ENCODE results near the gene DTHD1. TPM values are rescaled to one million over a fixed set of nuclear protein-coding genes. Genes with fewer than 3 reads are reported as not detected.

Gene DTHD1
- total and polyA plus RNA-seq, 2 donors (not counting 3 experiments of a cell fraction or from before 2014, with no cell fraction given), result not detected

DNA sequence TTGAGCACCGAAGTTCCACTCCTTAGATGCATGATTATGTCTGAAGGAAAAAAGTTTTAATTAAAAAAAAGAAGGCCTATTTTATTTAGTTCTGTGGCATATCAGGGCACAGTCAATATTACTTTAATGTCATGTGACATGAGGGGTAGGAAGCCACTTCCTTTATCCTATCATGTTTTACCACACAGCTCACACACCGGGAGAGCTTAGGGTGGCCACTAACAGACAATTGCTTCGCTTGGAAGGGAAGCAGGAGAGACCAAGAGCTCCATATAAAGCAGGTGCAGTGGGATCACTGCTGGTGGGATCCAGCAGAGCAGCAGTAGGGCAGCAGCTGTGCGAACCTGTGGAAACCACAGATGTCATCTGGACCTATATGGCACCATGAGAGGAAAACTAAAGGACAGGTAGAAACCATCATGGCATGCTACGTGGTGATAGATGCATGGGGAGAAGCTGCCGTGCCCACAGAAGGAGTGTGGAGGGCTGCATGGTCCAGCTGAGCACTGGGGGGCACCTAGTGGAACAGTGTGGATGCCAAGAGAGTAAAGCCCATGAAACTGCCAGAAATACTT, 52.0 kb downstream of the DTHD1 start:
- no peak for DNase-seq (ENCODE audit: low read depth, low spot score)
- ChIA-PET POLR2A (no interaction called here), CTCF (interaction anchor here (0.6 kb wide), 1 partner anchor 899 kb away, joined by 3 read pairs; no protein-coding TSS in a partner anchor)
- no TSS peak for BruUV-seq (replicated peaks)
- Histone ChIP-seq H3K9me1 (replicated peaks; ENCODE audit: control insufficient read depth, extremely low read depth, insufficient read depth, low read length) (no peaks in the 10 kb centered on the region), H3K9ac (replicated peaks; ENCODE audit: extremely low read depth, insufficient read depth, low read length) (no peak overlapping the region), H3K4me1 (ENCODE audit: control insufficient read depth, extremely low read depth, insufficient read depth, low read length) (no peaks in the 10 kb centered on the region), H3K36me3 (ENCODE audit: control insufficient read depth in 2 of 2, extremely low read depth in 1 of 2, insufficient read depth in 2 of 2, low read length in 2 of 2) (no peaks in the 10 kb centered on the region), H3K4me3 (replicated peaks in 1 of 3; ENCODE audit: insufficient read depth in 1 of 3, low read depth in 1 of 3, low read length in 3 of 3) (no peak overlapping the region), H3K4me2 (ENCODE audit: insufficient read depth, low read length) (no peak overlapping the region), H4K20me1 (replicated peaks; ENCODE audit: control insufficient read depth, extremely low read depth, insufficient read depth, low read length) (no peaks in the 10 kb centered on the region), H2AFZ (ENCODE audit: low read depth, low read length) (no peak overlapping the region), H3K79me2 (ENCODE audit: control insufficient read depth, insufficient read depth, low read length) (no peaks in the 10 kb centered on the region), H3K9me3 (replicated peaks; ENCODE audit: control insufficient read depth, insufficient read depth, low read length) (no peaks in the 10 kb centered on the region), H3K27me3 (ENCODE audit: control insufficient read depth in 2 of 2, insufficient read depth in 2 of 2, low read length in 2 of 2) (no peaks in the 10 kb centered on the region), H3K27ac (ENCODE audit: insufficient read depth, low read depth, low read length) (no peak overlapping the region)
- no peak for FAIRE-seq
- intact Hi-C loops (cut with micrococcal nuclease) (no loop called here), dilution Hi-C loops (cut with MboI; ENCODE audit: extremely low pct_ligation_motif_present, low sequenced_read_pairs) (no loop called here)
- TF ChIP-seq, protein P1, sequence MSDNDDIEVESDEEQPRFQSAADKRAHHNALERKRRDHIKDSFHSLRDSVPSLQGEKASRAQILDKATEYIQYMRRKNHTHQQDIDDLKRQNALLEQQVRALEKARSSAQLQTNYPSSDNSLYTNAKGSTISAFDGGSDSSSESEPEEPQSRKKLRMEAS (IDR thresholded peaks at IDR 0.05; ENCODE audit: insufficient read depth, insufficient read length), result no peak
- no peak for TF ChIP-seq JUN (IDR thresholded peaks at IDR 0.05; ENCODE audit: borderline replicate concordance, insufficient read depth, insufficient read length, low read depth)
- TF ChIP-seq, protein P2, sequence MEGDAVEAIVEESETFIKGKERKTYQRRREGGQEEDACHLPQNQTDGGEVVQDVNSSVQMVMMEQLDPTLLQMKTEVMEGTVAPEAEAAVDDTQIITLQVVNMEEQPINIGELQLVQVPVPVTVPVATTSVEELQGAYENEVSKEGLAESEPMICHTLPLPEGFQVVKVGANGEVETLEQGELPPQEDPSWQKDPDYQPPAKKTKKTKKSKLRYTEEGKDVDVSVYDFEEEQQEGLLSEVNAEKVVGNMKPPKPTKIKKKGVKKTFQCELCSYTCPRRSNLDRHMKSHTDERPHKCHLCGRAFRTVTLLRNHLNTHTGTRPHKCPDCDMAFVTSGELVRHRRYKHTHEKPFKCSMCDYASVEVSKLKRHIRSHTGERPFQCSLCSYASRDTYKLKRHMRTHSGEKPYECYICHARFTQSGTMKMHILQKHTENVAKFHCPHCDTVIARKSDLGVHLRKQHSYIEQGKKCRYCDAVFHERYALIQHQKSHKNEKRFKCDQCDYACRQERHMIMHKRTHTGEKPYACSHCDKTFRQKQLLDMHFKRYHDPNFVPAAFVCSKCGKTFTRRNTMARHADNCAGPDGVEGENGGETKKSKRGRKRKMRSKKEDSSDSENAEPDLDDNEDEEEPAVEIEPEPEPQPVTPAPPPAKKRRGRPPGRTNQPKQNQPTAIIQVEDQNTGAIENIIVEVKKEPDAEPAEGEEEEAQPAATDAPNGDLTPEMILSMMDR (IDR thresholded peaks at IDR 0.05; ENCODE audit: extremely low read depth in 1 of 2, insufficient read depth in 1 of 2, low read depth in 1 of 2, low read length in 2 of 2), result no peak
- TF ChIP-seq GATA2 (IDR thresholded peaks at IDR 0.05; ENCODE audit: insufficient read depth, insufficient read length, low read depth, low read length), result no peak

DNA sequence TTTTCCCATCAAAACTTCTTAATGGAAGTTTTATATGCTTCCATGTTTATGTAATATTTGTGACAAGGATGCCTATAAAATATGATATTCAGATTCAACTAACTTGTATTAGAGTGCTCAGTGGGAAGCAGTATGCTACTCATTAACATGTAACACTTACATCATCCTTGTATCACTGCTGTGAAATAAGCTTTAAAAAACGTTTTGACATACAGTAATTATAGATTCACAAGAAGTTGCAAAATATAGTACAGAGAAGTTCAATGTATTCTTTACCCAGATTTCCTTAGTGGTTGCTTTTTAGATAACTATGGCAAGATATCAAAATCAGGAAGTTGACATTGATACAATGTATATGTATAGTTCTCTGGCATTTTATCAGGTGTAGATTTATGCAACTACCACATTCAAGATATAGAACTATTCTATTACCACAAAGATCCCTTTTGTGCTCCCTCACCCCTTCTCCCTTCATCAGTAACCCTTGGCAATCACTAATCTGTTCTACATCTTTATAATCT, 56.3 kb downstream of the DTHD1 start:
- H3K36me3 ChIP-seq (ENCODE audit: control insufficient read depth in 2 of 2, extremely low read depth in 1 of 2, insufficient read depth in 2 of 2, low read length in 2 of 2), result no peaks in the 10 kb centered on the region
- H3K4me1 ChIP-seq (ENCODE audit: control insufficient read depth, extremely low read depth, insufficient read depth, low read length), result no peaks in the 10 kb centered on the region
- H3K9me3 ChIP-seq (replicated peaks; ENCODE audit: control insufficient read depth, insufficient read depth, low read length), result no peaks in the 10 kb centered on the region
- H3K4me3 ChIP-seq (replicated peaks in 1 of 3; ENCODE audit: insufficient read depth in 1 of 3, low read depth in 1 of 3, low read length in 3 of 3), result no peak overlapping the region
- dilution Hi-C loops (cut with MboI; ENCODE audit: extremely low pct_ligation_motif_present, low sequenced_read_pairs), result no loop called here
- ChIA-PET POLR2A (no interaction called here), CTCF (no interaction called here)
- no peaks in the 10 kb centered on the region for H3K27me3 ChIP-seq (ENCODE audit: control insufficient read depth in 2 of 2, insufficient read depth in 2 of 2, low read length in 2 of 2)
- H3K4me2 ChIP-seq (ENCODE audit: insufficient read depth, low read length), result no peak overlapping the region
- H4K20me1 ChIP-seq (replicated peaks; ENCODE audit: control insufficient read depth, extremely low read depth, insufficient read depth, low read length), result no peaks in the 10 kb centered on the region
- no peak overlapping the region for H3K9ac ChIP-seq (replicated peaks; ENCODE audit: extremely low read depth, insufficient read depth, low read length)
- H2AFZ ChIP-seq (ENCODE audit: low read depth, low read length), result no peak overlapping the region
- no peaks in the 10 kb centered on the region for H3K79me2 ChIP-seq (ENCODE audit: control insufficient read depth, insufficient read depth, low read length)
- DNase-seq (ENCODE audit: low read depth, low spot score) (no peak), FAIRE-seq (no peak)
- H3K27ac ChIP-seq (ENCODE audit: insufficient read depth, low read depth, low read length), result no peak overlapping the region
- BruUV-seq (replicated peaks), result no TSS peak
- TF ChIP-seq, protein P1 (IDR thresholded peaks at IDR 0.05; ENCODE audit: insufficient read depth, insufficient read length), result no peak
- TF ChIP-seq GATA2 (IDR thresholded peaks at IDR 0.05; ENCODE audit: insufficient read depth, insufficient read length, low read depth, low read length) (no peak), POLR2AphosphoS5 (IDR thresholded peaks at IDR 0.05; ENCODE audit: insufficient read depth, low read depth, low read length) (no peak), FOS (IDR thresholded peaks at IDR 0.05; ENCODE audit: borderline replicate concordance, insufficient read depth, low read length) (no peak), EZH2 (IDR thresholded peaks at IDR 0.05; ENCODE audit: borderline replicate concordance, low read depth, low read length, severe bottlenecking) (no peak), JUN (IDR thresholded peaks at IDR 0.05; ENCODE audit: borderline replicate concordance, insufficient read depth, insufficient read length, low read depth) (no peak), MYC (IDR thresholded peaks at IDR 0.05; ENCODE audit: low read depth, low read length) (no peak), POLR2A (IDR thresholded peaks at IDR 0.05; ENCODE audit: low read depth, low read length) (no peak)
- TF ChIP-seq, protein P2 (IDR thresholded peaks at IDR 0.05; ENCODE audit: extremely low read depth in 1 of 2, insufficient read depth in 1 of 2, low read depth in 1 of 2, low read length in 2 of 2), result no peak
- intact Hi-C loops (cut with micrococcal nuclease), result no loop called here
- H3K9me1 ChIP-seq (replicated peaks; ENCODE audit: control insufficient read depth, extremely low read depth, insufficient read depth, low read length), result no peaks in the 10 kb centered on the region
